Mesendoderm (in vitro differentiated cells): ENCODE measurements around the gene EYS.
A peak's percentile ranks its signal among the peaks of the same experiment; 100 is the strongest.
"Not testable (repeated sequence)": the region's sequence is repeated elsewhere in the genome, so short reads cannot be mapped to it uniquely, and the experiment has no call there.

Experiments
- DNase-seq: peaks from one replicate; pipeline ENCODE4 v3.0.0; 2013
- H2AK5ac ChIP-seq: 2 replicates; pipeline ENCODE4 v1.6.1; 2013; ENCODE audit warnings: low read length, inconsistent platforms
- H2BK120ac ChIP-seq: 2 replicates; pipeline ENCODE4 v1.6.1; 2013; ENCODE audit warnings: low read depth, mild to moderate bottlenecking, low read length, moderate library complexity, mixed read lengths
- H2BK15ac ChIP-seq: replicated peaks from 2 replicates; pipeline ENCODE4 v1.6.1; 2013; ENCODE audit warnings: low read depth, mild to moderate bottlenecking, moderate library complexity
- H2BK5ac ChIP-seq: 2 replicates; pipeline ENCODE4 v1.6.1; 2013; ENCODE audit warnings: low read length, inconsistent platforms
- H3K18ac ChIP-seq: 2 replicates; pipeline ENCODE4 v1.6.1; 2013; ENCODE audit warnings: mild to moderate bottlenecking, low read length, mixed read lengths
- H3K23ac ChIP-seq: one replicate; pipeline ENCODE4 v1.6.1; 2013; ENCODE audit warnings: low read length
- H3K27ac ChIP-seq: 2 replicates; pipeline ENCODE4 v1.5.1; 2013; ENCODE audit warnings: low read depth, mild to moderate bottlenecking, inconsistent platforms, low read length, moderate library complexity
- H3K27me3 ChIP-seq: 2 replicates; pipeline ENCODE4 v1.6.1; 2013; ENCODE audit warnings: low read length, control low read depth, mild to moderate bottlenecking, inconsistent platforms; ENCODE audit not compliant: insufficient read depth, poor library complexity
- H3K36me3 ChIP-seq: 2 replicates; pipeline ENCODE4 v1.6.1; 2013; ENCODE audit warnings: low read length, inconsistent platforms; ENCODE audit not compliant: control insufficient read depth, insufficient read depth
- H3K4ac ChIP-seq: one replicate; pipeline ENCODE4 v1.6.1; 2013; ENCODE audit warnings: low read depth, mild to moderate bottlenecking, low read length, moderate library complexity
- H3K4me1 ChIP-seq: 2 replicates; pipeline ENCODE4 v1.6.1; 2013; ENCODE audit warnings: low read depth, low read length, inconsistent platforms; ENCODE audit not compliant: control insufficient read depth
- H3K4me2 ChIP-seq: 2 replicates; pipeline ENCODE4 v1.6.1; 2013; ENCODE audit warnings: low read length
- H3K4me3 ChIP-seq: 2 replicates; pipeline ENCODE4 v1.5.1; 2013; ENCODE audit warnings: mild to moderate bottlenecking, low read length
- H3K56ac ChIP-seq: one replicate; pipeline ENCODE4 v1.6.1; 2013; ENCODE audit warnings: low read length
- H3K79me1 ChIP-seq: 2 replicates; pipeline ENCODE4 v1.6.1; 2013; ENCODE audit warnings: low read length, inconsistent platforms
- H3K79me2 ChIP-seq: 2 replicates; pipeline ENCODE4 v1.6.1; 2013; ENCODE audit warnings: mild to moderate bottlenecking, low read length; ENCODE audit not compliant: control insufficient read depth, insufficient read depth
- H3K9ac ChIP-seq: 2 replicates; pipeline ENCODE4 v1.6.1; 2013; ENCODE audit warnings: low read length, inconsistent platforms
- H4K5ac ChIP-seq: one replicate; pipeline ENCODE4 v1.6.1; 2013; ENCODE audit warnings: low read length
- H4K8ac ChIP-seq: one replicate; pipeline ENCODE4 v1.6.1; 2013; ENCODE audit warnings: low read depth, mild to moderate bottlenecking, control low read depth, low read length, moderate library complexity
- WGBS: extraction: QIAGEN DNeasy Blood & Tissue Kit; methylation state at CpG from one replicate; pipeline ENCODE4 v1.1.7; 2013; ENCODE audit warnings: low lambda C conversion rate, missing lambda C conversion rate; ENCODE audit not compliant: insufficient coverage; ENCODE audit errors: extremely low coverage; 5-methylcytosine and 5-hydroxymethylcytosine counted together

Gene EYS

DNA sequence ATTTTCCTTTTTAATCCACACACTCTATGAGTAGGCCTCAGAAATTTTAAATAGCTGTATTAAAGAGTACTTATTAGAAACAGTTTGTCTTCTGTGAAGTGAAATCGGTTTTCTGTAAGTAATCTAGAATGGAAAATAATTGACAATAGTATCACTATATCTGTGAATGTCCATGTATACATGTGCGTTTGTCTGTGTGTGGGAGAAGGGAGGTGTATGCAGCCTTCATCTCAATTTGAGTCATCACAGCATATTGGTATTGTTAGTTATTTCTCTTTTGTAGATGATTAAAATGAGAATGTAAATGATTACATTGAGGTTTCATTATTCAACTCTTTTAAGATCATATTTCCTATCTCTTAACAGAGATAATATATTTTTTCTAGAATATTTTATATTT, 206.0 kb downstream of the EYS start:
- Histone ChIP-seq H2BK120ac (no peak overlapping the region), H3K27ac (no peak overlapping the region), H3K27me3 (no peaks in the 10 kb centered on the region), H2BK15ac (no peak overlapping the region), H3K4ac (no peak overlapping the region), H3K79me1 (no peaks in the 10 kb centered on the region), H2AK5ac (no peak overlapping the region), H3K23ac (no peak overlapping the region), H3K4me1 (no peaks in the 10 kb centered on the region), H4K8ac (no peak overlapping the region), H2BK5ac (no peak overlapping the region), H3K4me2 (no peak overlapping the region), H3K4me3 (no peak overlapping the region), H3K18ac (no peak overlapping the region), H4K5ac (no peak overlapping the region), H3K56ac (no peak overlapping the region), H3K79me2 (no peaks in the 10 kb centered on the region), H3K36me3 (no peaks in the 10 kb centered on the region), H3K9ac (no peak overlapping the region)
- DNase-seq, result no peak
- no CpG with 5 or more reads among the region's 2 CpGs for WGBS

DNA sequence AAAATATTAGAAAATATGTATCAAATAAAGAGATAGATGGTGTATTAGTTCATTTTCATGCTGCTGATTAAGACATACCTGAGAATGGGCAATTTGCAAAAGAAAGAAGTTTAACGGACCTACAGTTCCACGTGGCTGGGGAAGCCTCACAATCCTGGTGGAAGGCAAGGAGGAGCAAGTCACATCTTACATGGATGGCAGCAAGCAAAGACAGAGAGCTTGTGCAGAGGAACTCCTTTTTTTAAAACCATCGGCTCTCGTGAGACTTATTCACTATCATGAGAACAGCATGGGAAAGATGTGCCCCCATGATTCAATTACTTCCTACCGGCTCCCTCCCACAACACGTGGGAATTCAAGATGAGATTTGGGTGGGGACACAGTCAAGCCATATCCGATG, 223.4 kb downstream of the EYS start:
- H2AK5ac ChIP-seq, DNase-seq, H3K36me3 ChIP-seq, H3K56ac ChIP-seq, H2BK15ac ChIP-seq, H3K4ac ChIP-seq, H2BK5ac ChIP-seq, H3K18ac ChIP-seq, H3K23ac ChIP-seq, H4K5ac ChIP-seq, H2BK120ac ChIP-seq, H3K27ac ChIP-seq, H3K4me1 ChIP-seq, H3K27me3 ChIP-seq, H3K4me3 ChIP-seq, H3K4me2 ChIP-seq, H3K79me2 ChIP-seq, H3K79me1 ChIP-seq, H4K8ac ChIP-seq, H3K9ac ChIP-seq: not testable (repeated sequence)
- WGBS, result no CpG with 5 or more reads among the region's 7 CpGs

DNA sequence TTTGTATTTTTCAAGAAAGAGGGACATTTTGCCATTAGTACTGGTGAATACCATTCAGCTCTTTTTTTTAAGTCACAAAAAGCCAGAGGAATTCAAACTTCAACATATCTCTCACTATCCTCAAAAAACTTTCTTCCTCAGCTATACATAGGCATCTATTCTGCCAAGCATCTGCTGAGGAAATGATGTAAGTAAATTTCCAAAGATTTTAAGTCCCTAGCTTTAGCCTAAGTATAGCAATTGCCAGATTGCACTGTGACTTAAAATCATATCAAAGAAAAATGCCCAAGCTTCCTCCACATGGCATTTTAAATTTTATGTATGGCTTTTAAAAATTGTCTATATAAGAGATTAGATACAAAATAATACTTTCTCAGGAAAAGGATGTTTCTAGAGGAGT, 237.4 kb downstream of the EYS start:
- H2BK5ac ChIP-seq, result no peak overlapping the region
- no peak overlapping the region for H3K9ac ChIP-seq
- H4K5ac ChIP-seq, result no peak overlapping the region
- H3K4me1 ChIP-seq, result no peaks in the 10 kb centered on the region
- no peak overlapping the region for H3K56ac ChIP-seq
- H3K18ac ChIP-seq, result no peak overlapping the region
- no peaks in the 10 kb centered on the region for H3K79me2 ChIP-seq
- H3K27me3 ChIP-seq, result no peaks in the 10 kb centered on the region
- H3K4me3 ChIP-seq, result no peak overlapping the region
- no peak overlapping the region for H2BK15ac ChIP-seq
- H2AK5ac ChIP-seq, result no peak overlapping the region
- H3K23ac ChIP-seq, result no peak overlapping the region
- no peak overlapping the region for H2BK120ac ChIP-seq
- H3K4me2 ChIP-seq, result no peak overlapping the region
- no peaks in the 10 kb centered on the region for H3K79me1 ChIP-seq
- H3K4ac ChIP-seq, result no peak overlapping the region
- DNase-seq, result no peak
- H4K8ac ChIP-seq, result no peak overlapping the region
- H3K36me3 ChIP-seq, result no peaks in the 10 kb centered on the region
- H3K27ac ChIP-seq, result no peak overlapping the region

DNA sequence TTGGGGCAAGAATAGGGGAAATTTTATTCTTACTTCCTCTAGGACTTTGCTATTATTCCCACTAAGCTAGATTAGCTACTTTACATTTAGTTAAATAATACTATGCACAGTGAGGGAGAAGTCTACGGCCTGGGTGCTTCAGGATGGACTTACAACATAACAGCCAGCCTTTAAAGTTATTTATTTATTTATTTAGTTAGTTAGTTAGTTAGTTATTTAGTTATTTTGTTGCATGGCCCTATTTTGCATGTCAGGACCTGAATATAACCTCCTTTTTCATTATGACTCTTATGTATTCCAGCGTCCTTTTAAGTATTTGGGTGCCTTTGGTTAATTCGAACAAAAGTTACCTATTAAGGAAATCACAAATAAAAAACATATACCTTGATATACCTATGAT, 238.7 kb downstream of the EYS start:
- no peak overlapping the region for H3K4me3 ChIP-seq
- H3K23ac ChIP-seq, result no peak overlapping the region
- no peak overlapping the region for H2BK5ac ChIP-seq
- no peak overlapping the region for H3K27ac ChIP-seq
- no peak overlapping the region for H2BK120ac ChIP-seq
- no peaks in the 10 kb centered on the region for H3K4me1 ChIP-seq
- H3K9ac ChIP-seq, result no peak overlapping the region
- H4K8ac ChIP-seq, result no peak overlapping the region
- no peak overlapping the region for H3K56ac ChIP-seq
- H2AK5ac ChIP-seq, result no peak overlapping the region
- H3K4me2 ChIP-seq, result no peak overlapping the region
- no peak for DNase-seq
- H3K79me1 ChIP-seq, result no peaks in the 10 kb centered on the region
- H4K5ac ChIP-seq, result no peak overlapping the region
- H3K27me3 ChIP-seq, result no peaks in the 10 kb centered on the region
- no peak overlapping the region for H3K18ac ChIP-seq
- WGBS, result no CpG with 5 or more reads among the region's 3 CpGs
- H3K4ac ChIP-seq, result no peak overlapping the region
- H2BK15ac ChIP-seq, result no peak overlapping the region
- H3K79me2 ChIP-seq, result no peaks in the 10 kb centered on the region
- no peaks in the 10 kb centered on the region for H3K36me3 ChIP-seq

DNA sequence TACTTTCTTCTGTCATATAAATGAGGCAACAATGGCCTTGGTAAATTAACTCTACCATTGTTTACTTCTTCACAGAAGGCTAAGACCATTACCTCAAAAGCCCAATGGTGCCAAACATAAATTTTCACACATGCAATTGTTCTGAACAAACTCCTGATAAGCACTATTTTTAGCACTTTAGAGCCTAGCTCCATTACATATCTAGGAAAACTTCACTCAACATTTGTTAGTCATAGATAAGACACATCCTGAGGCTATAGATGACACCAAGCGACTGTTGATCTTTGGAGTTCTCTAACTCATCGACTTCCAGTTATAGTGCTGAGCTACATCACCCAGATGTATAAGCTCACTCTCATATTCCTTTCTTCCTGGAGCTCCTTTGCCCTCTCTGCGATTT, 245.9 kb downstream of the EYS start:
- Histone ChIP-seq H3K4me3 (no peak overlapping the region), H3K23ac (no peak overlapping the region), H3K4me1 (peaks cover 2% of the 10 kb centered on the region), H3K79me2 (no peaks in the 10 kb centered on the region), H3K9ac (no peak overlapping the region), H3K56ac (no peak overlapping the region), H4K5ac (no peak overlapping the region), H3K18ac (no peak overlapping the region), H2BK5ac (no peak overlapping the region), H3K27ac (no peak overlapping the region), H3K79me1 (no peaks in the 10 kb centered on the region), H3K4me2 (no peak overlapping the region), H3K36me3 (no peaks in the 10 kb centered on the region), H3K27me3 (no peaks in the 10 kb centered on the region), H3K4ac (no peak overlapping the region), H2AK5ac (no peak overlapping the region), H4K8ac (no peak overlapping the region), H2BK15ac (no peak overlapping the region), H2BK120ac (no peak overlapping the region)
- no CpG with 5 or more reads among the region's 3 CpGs for WGBS
- peak; percentile 38 for DNase-seq

DNA sequence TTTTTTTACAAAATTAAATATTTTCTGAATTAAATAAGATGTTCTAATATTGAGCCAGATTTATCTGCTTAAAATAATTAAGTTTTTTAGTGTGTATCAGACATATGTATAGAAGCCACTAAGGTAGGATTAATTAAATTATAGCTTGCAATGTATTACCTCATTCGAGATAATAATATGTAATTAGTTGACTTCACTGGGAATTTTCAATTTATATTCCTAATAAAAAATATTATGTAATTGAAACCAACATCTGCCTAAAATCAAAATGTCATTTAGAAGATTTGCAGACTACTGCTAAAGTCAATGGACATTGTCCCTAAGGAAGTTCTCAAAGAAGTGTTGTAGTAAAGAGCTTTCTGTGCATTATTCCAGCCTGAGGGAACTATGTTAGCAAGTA, 254.7 kb downstream of the EYS start:
- DNase-seq, result no peak

More for the DNA sequence above, 254.7 kb downstream of the EYS start:
- WGBS, result no CpG with 5 or more reads among the region's 1 CpG
- H3K9ac ChIP-seq, result no peak overlapping the region
- no peaks in the 10 kb centered on the region for H3K79me1 ChIP-seq
- H3K4me3 ChIP-seq, result no peak overlapping the region
- H3K79me2 ChIP-seq, result no peaks in the 10 kb centered on the region
- no peak overlapping the region for H4K8ac ChIP-seq
- H3K18ac ChIP-seq, result no peak overlapping the region
- no peak overlapping the region for H3K4ac ChIP-seq
- no peaks in the 10 kb centered on the region for H3K36me3 ChIP-seq
- H3K4me1 ChIP-seq, result no peaks in the 10 kb centered on the region
- H4K5ac ChIP-seq, result no peak overlapping the region
- H2AK5ac ChIP-seq, result no peak overlapping the region
- no peak overlapping the region for H2BK5ac ChIP-seq
- H3K56ac ChIP-seq, result no peak overlapping the region
- H3K4me2 ChIP-seq, result no peak overlapping the region
- H3K23ac ChIP-seq, result no peak overlapping the region
- no peaks in the 10 kb centered on the region for H3K27me3 ChIP-seq
- no peak overlapping the region for H2BK120ac ChIP-seq
- no peak overlapping the region for H2BK15ac ChIP-seq
- no peak overlapping the region for H3K27ac ChIP-seq
